K562 (cell line): ENCODE results near the gene CSRNP3. TPM values are rescaled to one million over a fixed set of nuclear protein-coding genes. Genes with fewer than 3 reads are reported as not detected.

Source experiments
- ATAC-seq: fragments of 200-7000 bp; cut with Tn5 transposase; 3 replicates; pipeline ENCODE4 v1.9.1; 2020; ENCODE audit warnings: moderate library complexity
- BruUV-seq: library from RNA; stranded (reverse); fragments of 400-500 nt; replicated peaks from 2 replicates; lab custom pipeline; 2021; lab: Mats Ljungman, UMichigan
- CTCF ChIA-PET: fragments of 300-600 bp; formaldehyde crosslinking; extraction: SDS; loops from one replicate; lab custom pipeline; 2021; ENCODE audit warnings: low intra/inter-chr PET ratio; lab: Yijun Ruan, JAX
- POLR2A ChIA-PET: fragments of 300-600, 350-650 bp; sonication (Branson Sonifier 250); formaldehyde crosslinking; extraction: SDS; loops from one replicate; lab custom pipeline; 2021; ENCODE audit warnings: antibody characterized with exemption, inconsistent platforms; lab: Yijun Ruan, JAX
- DNase-seq, 4 experiments: peaks; one replicate each; pipeline versions ENCODE4 v3.0.0 to v3.0.0-alpha.2; 2011 to 2018; ENCODE audit warnings: low spot score in 3 of 4, mixed read lengths in 3 of 4; ENCODE audit errors: extremely low read depth in 1 of 4
- FAIRE-seq: peaks from 2 replicates; lab custom pipeline; 2011; peaks lifted over from hg19 to GRCh38; lab: Jason Lieb, UNC
- H2AFZ ChIP-seq: 2 replicates; pipeline ENCODE4 v1.6.0; 2011; ENCODE audit warnings: low read depth, low read length, control low read depth, inconsistent platforms
- H3K27ac ChIP-seq: fragments of 200-600 bp; 3 replicates; pipeline ENCODE4 v1.8.0; 2011; ENCODE audit warnings: low read depth, mild to moderate bottlenecking, control low read depth, inconsistent platforms, low read length, moderate library complexity, mixed read lengths; ENCODE audit errors: extremely low read depth
- H3K27me3 ChIP-seq, 2 experiments: fragments of 300-600 bp in 1 of 2; 2 replicates in 1 of 2; 3 replicates in 1 of 2; pipeline versions ENCODE4 v1.6.0 to v1.8.0; 2011; ENCODE audit warnings: inconsistent platforms in 2 of 2, low read length in 2 of 2, mild to moderate bottlenecking in 1 of 2, mixed read lengths in 1 of 2, moderate library complexity in 1 of 2; ENCODE audit not compliant: control insufficient read depth in 2 of 2, insufficient read depth in 2 of 2
- H3K36me3 ChIP-seq: fragments of 300-600 bp; 3 replicates; pipeline ENCODE4 v1.8.0; 2011; ENCODE audit warnings: mild to moderate bottlenecking, low read length, inconsistent platforms; ENCODE audit not compliant: control insufficient read depth, insufficient read depth
- H3K4me1 ChIP-seq, 2 experiments: fragments of 200-600 bp in 1 of 2; replicated peaks in 1 of 2; 2 replicates in 1 of 2; 3 replicates in 1 of 2; pipeline versions ENCODE4 v1.5.1 to v1.8.0; 2011; ENCODE audit warnings: inconsistent platforms in 2 of 2, low read length in 2 of 2, mild to moderate bottlenecking in 1 of 2, mixed read lengths in 1 of 2, moderate library complexity in 1 of 2; ENCODE audit not compliant: control insufficient read depth in 2 of 2, insufficient read depth in 2 of 2
- H3K4me2 ChIP-seq: 2 replicates; pipeline ENCODE4 v1.6.1; 2011; ENCODE audit warnings: low read length, control low read depth, inconsistent platforms, mixed read lengths; ENCODE audit not compliant: insufficient read depth
- H3K4me3 ChIP-seq: fragments of 200-600 bp; sonication (generic), shearing (Covaris generic); 2 replicates; pipeline ENCODE4 v1.5.1; 2016; ENCODE audit warnings: control low read depth, inconsistent platforms
- H3K79me2 ChIP-seq: fragments of 200-600 bp; 3 replicates; pipeline ENCODE4 v1.8.0; 2011; ENCODE audit warnings: low read length, inconsistent platforms; ENCODE audit not compliant: control insufficient read depth, insufficient read depth
- H3K9ac ChIP-seq, 2 experiments: 2 replicates each; pipeline versions ENCODE4 v1.6.0 to v1.6.1; 2011; ENCODE audit warnings: low read depth in 2 of 2, low read length in 2 of 2, control low read depth in 1 of 2, inconsistent platforms in 1 of 2, mild to moderate bottlenecking in 1 of 2, mixed read lengths in 1 of 2; ENCODE audit not compliant: insufficient read depth in 1 of 2
- H3K9me1 ChIP-seq: one replicate; pipeline ENCODE4 v1.6.0; 2011; ENCODE audit warnings: inconsistent platforms, mild to moderate bottlenecking, low read length, moderate library complexity; ENCODE audit not compliant: control insufficient read depth, insufficient read depth
- H3K9me3 ChIP-seq: replicated peaks from 2 replicates; pipeline ENCODE4 v1.5.1; 2011; ENCODE audit warnings: low read depth, low read length, inconsistent platforms; ENCODE audit not compliant: control insufficient read depth, insufficient read depth
- H4K20me1 ChIP-seq: replicated peaks from 2 replicates; pipeline ENCODE4 v1.6.1; 2011; ENCODE audit warnings: low read length, inconsistent platforms, mixed read lengths; ENCODE audit not compliant: control insufficient read depth, insufficient read depth
- ARID1B ChIP-seq: fragments of 450-650 bp; IDR thresholded peaks from 2 replicates; pipeline ENCODE4 v1.6.1; 2016; ENCODE audit warnings: antibody characterized with exemption, mild to moderate bottlenecking, inconsistent platforms
- ATF1 ChIP-seq, 2 experiments: fragments of 450-650 bp in 1 of 2; IDR thresholded peaks; 2 replicates each; pipeline ENCODE4 v1.6.1; 2016; ENCODE audit warnings: missing compliant biosample characterization in 1 of 2, missing genetic modification characterization in 1 of 2
- CBFA2T3 ChIP-seq: fragments of 450-650 bp; IDR thresholded peaks from 2 replicates; pipeline ENCODE4 v1.6.1; 2017
- CBX1 ChIP-seq: sonication (generic); IDR thresholded peaks from 2 replicates; pipeline ENCODE4 v1.6.1; 2016; ENCODE audit warnings: antibody characterized with exemption, low read depth, mild to moderate bottlenecking
- CBX2 ChIP-seq: fragments of 200-600 bp; sonication (generic); IDR thresholded peaks from one replicate; pipeline ENCODE4 v1.6.1; 2012; ENCODE audit warnings: mild to moderate bottlenecking, low read length, inconsistent platforms; ENCODE audit not compliant: insufficient read depth, poor library complexity, severe bottlenecking
- CHCHD3 ChIP-seq: fragments of 250-450 bp; sonication (Bioruptor Pico); IDR thresholded peaks from 2 replicates; pipeline ENCODE4 v2.1.2; 2022; ENCODE audit warnings: mild to moderate bottlenecking
- CHD2 ChIP-seq: IDR thresholded peaks from 2 replicates; pipeline ENCODE4 v1.6.1; 2011; ENCODE audit warnings: low read depth, low read length
- DACH1 ChIP-seq: fragments of 450-650 bp; IDR thresholded peaks from 2 replicates; pipeline ENCODE4 v1.6.1; 2018; ENCODE audit not compliant: partially characterized antibody
- EGR1 ChIP-seq: fragments of 450-650 bp; conservative IDR thresholded peaks from 2 replicates; pipeline ENCODE4 v1.6.1; 2017; ENCODE audit warnings: mild to moderate bottlenecking
- ERF ChIP-seq: fragments of 450-650 bp; formaldehyde crosslinking; IDR thresholded peaks from 2 replicates; pipeline ENCODE4 v1.4.0; 2020; ENCODE audit warnings: mild to moderate bottlenecking, mixed read lengths
- FOXJ2 ChIP-seq: fragments of 200-800 bp; sonication (Bioruptor generic); IDR thresholded peaks from 2 replicates; pipeline ENCODE4 v1.6.1; 2016; ENCODE audit warnings: missing genetic modification characterization, missing compliant biosample characterization
- FOXK1 ChIP-seq: sonication (generic); formaldehyde crosslinking; IDR thresholded peaks from 2 replicates; pipeline ENCODE4 v1.8.0; 2022; ENCODE audit warnings: missing genetic modification reagents, mild to moderate bottlenecking, borderline replicate concordance
- GABPB2 ChIP-seq: fragments of 250-450 bp; sonication (Bioruptor Pico); conservative IDR thresholded peaks from 2 replicates; pipeline ENCODE4 v1.5.1; 2021; ENCODE audit warnings: mild to moderate bottlenecking
- IRF9 ChIP-seq: fragments of 450-650 bp; IDR thresholded peaks from 2 replicates; pipeline ENCODE4 v1.6.1; 2016; ENCODE audit warnings: missing biosample characterization, missing genetic modification characterization
- NR1H2 ChIP-seq: sonication (generic); formaldehyde crosslinking; IDR thresholded peaks from 2 replicates; pipeline ENCODE4 v1.4.0; 2020; ENCODE audit warnings: mild to moderate bottlenecking, missing genetic modification reagents
- PCBP1 ChIP-seq: fragments of 200-400 bp; formaldehyde crosslinking; IDR thresholded peaks from 2 replicates; pipeline ENCODE4 v1.6.1; 2018; ENCODE audit warnings: mild to moderate bottlenecking, low read depth, low read length; ENCODE audit not compliant: poor library complexity, severe bottlenecking
- POLR2G ChIP-seq: fragments of 200-400 bp; formaldehyde crosslinking; IDR thresholded peaks from 2 replicates; pipeline ENCODE4 v1.6.1; 2017; ENCODE audit warnings: low read depth, mild to moderate bottlenecking, antibody characterized with exemption, low read length, moderate library complexity
- PYGO2 ChIP-seq: fragments of 450-650 bp; IDR thresholded peaks from 2 replicates; pipeline ENCODE4 v1.6.1; 2016; ENCODE audit warnings: mild to moderate bottlenecking, missing genetic modification characterization, moderate library complexity, missing compliant biosample characterization
- ZKSCAN3 ChIP-seq: fragments of 250-450 bp; sonication (Bioruptor Pico); IDR thresholded peaks from 2 replicates; pipeline ENCODE4 v1.4.0; 2020
- ZNF146 ChIP-seq: IDR thresholded peaks from one replicate; pipeline ENCODE4 v1.6.1; 2018; ENCODE audit warnings: missing compliant biosample characterization; ENCODE audit not compliant: unreplicated experiment
- ZNF197 ChIP-seq: fragments of 200-800 bp; sonication (Bioruptor generic); IDR thresholded peaks from 2 replicates; pipeline ENCODE4 v1.6.1; 2016; ENCODE audit warnings: low read depth, missing genetic modification characterization, missing compliant biosample characterization
- ZNF253 ChIP-seq: fragments of 250-450 bp; sonication (Bioruptor Pico); conservative IDR thresholded peaks from 2 replicates; pipeline ENCODE4 v1.6.1; 2021; ENCODE audit warnings: mild to moderate bottlenecking
- ZNF57 ChIP-seq: fragments of 450-650 bp; formaldehyde crosslinking; IDR thresholded peaks from 2 replicates; pipeline ENCODE4 v1.4.0; 2020; ENCODE audit warnings: mild to moderate bottlenecking, moderate library complexity
- ZNF75A ChIP-seq: fragments of 450-650 bp; formaldehyde crosslinking; IDR thresholded peaks from 2 replicates; pipeline ENCODE4 v1.4.0; 2020; ENCODE audit warnings: mild to moderate bottlenecking
- WGBS: fragments of 100-300 bp; shearing (Covaris generic); methylation state at CpG from one replicate; pipeline ENCODE4 v1.1.6; 2016; ENCODE audit warnings: low coverage, mixed read lengths; ENCODE audit not compliant: insufficient coverage; ENCODE audit errors: missing lambda C conversion rate; 5-methylcytosine and 5-hydroxymethylcytosine counted together
- in situ Hi-C: fragments of 300-500 bp; cut with MboI; formaldehyde crosslinking; loops from 4 replicates; pipeline ENCODE4 v1.15.0; 2018; ENCODE audit warnings: inconsistent platforms, mixed read lengths
- intact Hi-C: fragments of 100-400 bp; cut with micrococcal nuclease; formaldehyde crosslinking; loops from 2 replicates; pipeline ENCODE4 v1.14.2; 2022
- polyA plus RNA-seq, 8 experiments: library from polyadenylated mRNA; depleted of rRNA in 4 of 8; stranded (reverse) in 5 of 8; unstranded in 3 of 8; fragments of >200 nt; fragmentation: Nextera tagmentation in 2 of 8; fragmentation: Illumina TruSeq in 1 of 8; extraction: Ambion mirVana in 2 of 8; extraction: Trizol in 1 of 8; gene quantifications; 2 replicates each; pipeline versions ENCODE4 v1.2.1 to v1.2.3, GENCODE V29; 2011 to 2014; ENCODE audit warnings: inconsistent platforms in 1 of 8, missing spikeins in 1 of 8
- total RNA-seq, 7 experiments: library from RNA; depleted of rRNA in 6 of 7; stranded (reverse); fragments of >200 nt in 6 of 7; fragmentation: Illumina TruSeq in 2 of 7; extraction: Trizol in 2 of 7; gene quantifications; 2 replicates each; pipeline versions ENCODE4 v1.2.1 to v1.2.3, GENCODE V29; 2011 to 2021; ENCODE audit warnings: low replicate concordance in 1 of 7
- TF ChIP-seq, protein P1 (sequence below): fragments of 450-650 bp; IDR thresholded peaks from 2 replicates; pipeline ENCODE4 v1.6.1; 2016

CSRNP3 gene
- total and polyA plus RNA-seq, 9 of the 15 experiments (the other 6 are each of a cell fraction or from before 2014, with no cell fraction given) = not detected

GRCh38 chr2:165472922-165473321 lies 3.4 kb downstream of the CSRNP3 start (continued):
- TF ChIP-seq ATF1 (CRISPR knock-in tag; IDR thresholded peaks at IDR 0.05) = no peak
- TF ChIP-seq ATF1 (tag; IDR thresholded peaks at IDR 0.05) = no peak
- no peak for TF ChIP-seq PCBP1
- TF ChIP-seq ARID1B = no peak
- no peak for TF ChIP-seq CBFA2T3
- TF ChIP-seq ZNF75A (CRISPR knock-in tag) = no peak
- TF ChIP-seq CHD2 = no peak
- TF ChIP-seq PYGO2 (tag) = no peak
- TF ChIP-seq POLR2G = no peak
- TF ChIP-seq ERF = no peak
- no peak for TF ChIP-seq FOXK1
- no peak for TF ChIP-seq ZNF197 (CRISPR knock-in tag)
- TF ChIP-seq CBX2 = no peak
- TF ChIP-seq CHCHD3 (CRISPR knock-in tag) = no peak

GRCh38 chr2:165474619-165475276 lies 5.2 kb downstream of the CSRNP3 start:
- Histone ChIP-seq H2AFZ (no peak overlapping the region), H3K27me3 (no peaks in the 10 kb centered on the region), H3K9me1 (no peaks in the 10 kb centered on the region), H3K9me3 (no peaks in the 10 kb centered on the region; the same call in 1 of the 2 replicates), H4K20me1 (no peaks in the 10 kb centered on the region), H3K36me3 (no peaks in the 10 kb centered on the region), H3K27ac (no peak overlapping the region), H3K9ac (no peak overlapping the region), H3K4me3 (no peak overlapping the region), H3K79me2 (no peaks in the 10 kb centered on the region), H3K4me2 (no peak overlapping the region), H3K4me1 (no peaks in the 10 kb centered on the region)
- BruUV-seq = no TSS peak
- in situ Hi-C loops = no loop called here
- DNase-seq (no peak), FAIRE-seq (no peak), ATAC-seq (no peak)
- intact Hi-C loops = no loop called here
- ChIA-PET POLR2A (no interaction called here), CTCF (no interaction called here)
- 0% methylated on average over 3 of the region's 3 CpGs for WGBS
- TF ChIP-seq DACH1 = no peak
- TF ChIP-seq IRF9 (tag) = no peak
- TF ChIP-seq ZNF253 = no peak
- TF ChIP-seq, protein P1, sequence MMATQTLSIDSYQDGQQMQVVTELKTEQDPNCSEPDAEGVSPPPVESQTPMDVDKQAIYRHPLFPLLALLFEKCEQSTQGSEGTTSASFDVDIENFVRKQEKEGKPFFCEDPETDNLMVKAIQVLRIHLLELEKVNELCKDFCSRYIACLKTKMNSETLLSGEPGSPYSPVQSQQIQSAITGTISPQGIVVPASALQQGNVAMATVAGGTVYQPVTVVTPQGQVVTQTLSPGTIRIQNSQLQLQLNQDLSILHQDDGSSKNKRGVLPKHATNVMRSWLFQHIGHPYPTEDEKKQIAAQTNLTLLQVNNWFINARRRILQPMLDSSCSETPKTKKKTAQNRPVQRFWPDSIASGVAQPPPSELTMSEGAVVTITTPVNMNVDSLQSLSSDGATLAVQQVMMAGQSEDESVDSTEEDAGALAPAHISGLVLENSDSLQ = no peak
- no peak for TF ChIP-seq FOXJ2
- TF ChIP-seq NR1H2 (CRISPR knock-in tag) = no peak
- no peak for TF ChIP-seq ZNF57 (CRISPR knock-in tag)
- TF ChIP-seq EGR1 = no peak
- no peak for TF ChIP-seq ZKSCAN3
- no peak for TF ChIP-seq ZNF146
- no peak for TF ChIP-seq CBX1
- TF ChIP-seq GABPB2 (CRISPR knock-in tag) = no peak
